Loucy (cell line): ENCODE results near the gene ZNF521.

Experiments used
- EZH2phosphoT487 ChIP-seq: fragments of 200-600 bp; IDR thresholded peaks from 2 replicates; pipeline ENCODE4 v1.6.1; 2018; ENCODE audit warnings: antibody characterized with exemption, mild to moderate bottlenecking, moderate library complexity, borderline replicate concordance
- TF ChIP-seq, protein P1 (sequence below): fragments of 200-600 bp; sonication (generic); conservative IDR thresholded peaks from 2 replicates; pipeline ENCODE4 v1.5.1; 2014; ENCODE audit warnings: mild to moderate bottlenecking, antibody characterized with exemption, low read length

DNA sequence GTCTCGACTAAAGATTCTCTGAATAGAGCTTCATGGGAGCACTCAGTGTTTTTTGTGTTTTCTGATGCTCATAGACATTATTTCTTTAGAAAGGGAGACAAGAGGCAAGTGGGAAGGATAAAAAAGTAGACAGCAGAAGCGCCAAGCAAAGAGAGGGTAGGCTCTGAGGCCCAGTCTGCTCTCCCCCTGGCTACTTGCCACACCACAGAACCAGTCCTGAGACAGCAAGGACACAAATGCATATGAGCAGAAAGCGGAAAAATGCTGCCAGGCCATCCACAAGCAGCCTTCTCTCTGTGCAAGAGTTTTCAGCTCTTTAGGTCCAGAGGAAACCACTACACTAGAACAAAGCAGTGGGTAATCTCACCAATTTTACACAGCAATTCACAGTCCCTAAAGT is 285.4 kb downstream of the ZNF521 start:
- TF ChIP-seq, protein P1, sequence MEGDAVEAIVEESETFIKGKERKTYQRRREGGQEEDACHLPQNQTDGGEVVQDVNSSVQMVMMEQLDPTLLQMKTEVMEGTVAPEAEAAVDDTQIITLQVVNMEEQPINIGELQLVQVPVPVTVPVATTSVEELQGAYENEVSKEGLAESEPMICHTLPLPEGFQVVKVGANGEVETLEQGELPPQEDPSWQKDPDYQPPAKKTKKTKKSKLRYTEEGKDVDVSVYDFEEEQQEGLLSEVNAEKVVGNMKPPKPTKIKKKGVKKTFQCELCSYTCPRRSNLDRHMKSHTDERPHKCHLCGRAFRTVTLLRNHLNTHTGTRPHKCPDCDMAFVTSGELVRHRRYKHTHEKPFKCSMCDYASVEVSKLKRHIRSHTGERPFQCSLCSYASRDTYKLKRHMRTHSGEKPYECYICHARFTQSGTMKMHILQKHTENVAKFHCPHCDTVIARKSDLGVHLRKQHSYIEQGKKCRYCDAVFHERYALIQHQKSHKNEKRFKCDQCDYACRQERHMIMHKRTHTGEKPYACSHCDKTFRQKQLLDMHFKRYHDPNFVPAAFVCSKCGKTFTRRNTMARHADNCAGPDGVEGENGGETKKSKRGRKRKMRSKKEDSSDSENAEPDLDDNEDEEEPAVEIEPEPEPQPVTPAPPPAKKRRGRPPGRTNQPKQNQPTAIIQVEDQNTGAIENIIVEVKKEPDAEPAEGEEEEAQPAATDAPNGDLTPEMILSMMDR, result no peak
- TF ChIP-seq EZH2phosphoT487, result no peak
